Measurements from ENCODE around the gene NBPF9.
"Not testable (repeated sequence)": the region's sequence is repeated elsewhere in the genome, so short reads cannot be mapped to it uniquely, and the experiment has no call there.

Gene NBPF9

GRCh38 chr1:149103109-149104081 is at the start of gene NBPF9:
NBPF9 (minus strand) TSS chr1:149103551; CDS start chr1:149082139, 21,412 bp downstream.
- DNase-seq (ENCODE audit: extremely low spot score); CTCF ChIA-PET; POLR2A ChIA-PET: not testable (repeated sequence)

- DNase-seq (ENCODE audit: extremely low spot score); CTCF ChIA-PET; POLR2A ChIA-PET: not testable (repeated sequence)
These were observed 46.6 kb upstream of the NBPF9 start for GRCh38 chr1:149149909-149150308.

GRCh38 chr1:149137585-149137984 is 34.2 kb upstream of the NBPF9 start:
- CTCF ChIA-PET; DNase-seq (ENCODE audit: extremely low spot score); POLR2A ChIA-PET: not testable (repeated sequence)

- DNase-seq (ENCODE audit: extremely low spot score); POLR2A ChIA-PET; CTCF ChIA-PET: not testable (repeated sequence)
These were observed 27.6 kb upstream of the NBPF9 start for GRCh38 chr1:149130938-149131337.

- DNase-seq (ENCODE audit: extremely low spot score); POLR2A ChIA-PET; CTCF ChIA-PET: not testable (repeated sequence)
These were observed 25.9 kb upstream of the NBPF9 start for GRCh38 chr1:149129245-149129644.

GRCh38 chr1:149126555-149127145 is 23.3 kb upstream of the NBPF9 start:
- POLR2A ChIA-PET; CTCF ChIA-PET; DNase-seq (ENCODE audit: extremely low spot score): not testable (repeated sequence)

- POLR2A ChIA-PET; CTCF ChIA-PET; DNase-seq (ENCODE audit: extremely low spot score): not testable (repeated sequence)
These were observed 20.9 kb upstream of the NBPF9 start for GRCh38 chr1:149123948-149124926.

- DNase-seq (ENCODE audit: extremely low spot score); POLR2A ChIA-PET; CTCF ChIA-PET: not testable (repeated sequence)
These were observed 9.5 kb upstream of the NBPF9 start for GRCh38 chr1:149112828-149113227.

GRCh38 chr1:149110343-149110742 is 7.0 kb upstream of the NBPF9 start:
- DNase-seq (ENCODE audit: extremely low spot score); POLR2A ChIA-PET; CTCF ChIA-PET: not testable (repeated sequence)

- CTCF ChIA-PET; DNase-seq (ENCODE audit: extremely low spot score); POLR2A ChIA-PET: not testable (repeated sequence)
These were observed 777 bp downstream of the NBPF9 start for GRCh38 chr1:149102574-149102973.

- CTCF ChIA-PET = not testable (repeated sequence)
These were observed 5.1 kb downstream of the NBPF9 start for GRCh38 chr1:149098276-149098675.

GRCh38 chr1:149093155-149093554 is 10.2 kb downstream of the NBPF9 start:
- POLR2A ChIA-PET; CTCF ChIA-PET; DNase-seq (ENCODE audit: extremely low spot score): not testable (repeated sequence)

More at GRCh38 chr1:149098276-149098675, 5.1 kb downstream of the NBPF9 start:
- DNase-seq (ENCODE audit: extremely low spot score); POLR2A ChIA-PET: not testable (repeated sequence)

GRCh38 chr1:149075505-149076127 is 27.7 kb downstream of the NBPF9 start:
- POLR2A ChIA-PET; CTCF ChIA-PET; DNase-seq (ENCODE audit: extremely low spot score): not testable (repeated sequence)

- DNase-seq (ENCODE audit: extremely low spot score); POLR2A ChIA-PET; CTCF ChIA-PET: not testable (repeated sequence)
These were observed 38.7 kb downstream of the NBPF9 start for GRCh38 chr1:149064611-149065010.

GRCh38 chr1:149043056-149043455 is 60.3 kb downstream of the NBPF9 start:
- CTCF ChIA-PET; DNase-seq (ENCODE audit: extremely low spot score); POLR2A ChIA-PET: not testable (repeated sequence)

GRCh38 chr1:149033916-149034315 is 69.4 kb downstream of the NBPF9 start:
- DNase-seq (ENCODE audit: extremely low spot score); CTCF ChIA-PET; POLR2A ChIA-PET: not testable (repeated sequence)

- POLR2A ChIA-PET; CTCF ChIA-PET; DNase-seq (ENCODE audit: extremely low spot score): not testable (repeated sequence)
These were observed 79.0 kb downstream of the NBPF9 start for GRCh38 chr1:149024327-149024726.

- CTCF ChIA-PET = not testable (repeated sequence)
These were observed 84.8 kb downstream of the NBPF9 start for GRCh38 chr1:149018577-149018976.

More at GRCh38 chr1:149018577-149018976, 84.8 kb downstream of the NBPF9 start:
- DNase-seq (ENCODE audit: extremely low spot score); POLR2A ChIA-PET: not testable (repeated sequence)
